GM12878 (cell line): ENCODE measurements around the gene ADPRS.

ENCODE experiments used
- CEBPB ChIP-seq, 2 experiments: fragments of 150-350 bp in 1 of 2; IDR thresholded peaks; 2 replicates each; pipeline ENCODE4 v1.6.1; 2012 to 2014; ENCODE audit warnings: low read depth in 2 of 2, low read length in 2 of 2, borderline replicate concordance in 1 of 2, inconsistent platforms in 1 of 2
- CTCF ChIP-seq, 3 experiments: IDR thresholded peaks in 2 of 3; conservative IDR thresholded peaks in 1 of 3; 2 replicates each; pipeline ENCODE4 v1.5.1; 2011; ENCODE audit warnings: low read depth in 3 of 3, low read length in 3 of 3, mild to moderate bottlenecking in 3 of 3, control low read depth in 2 of 3, moderate library complexity in 2 of 3, inconsistent platforms in 1 of 3, mixed read lengths in 1 of 3; ENCODE audit not compliant: control insufficient read depth in 2 of 3, insufficient read depth in 1 of 3; ENCODE audit errors: extremely low read depth in 1 of 3
- EZH2 ChIP-seq: IDR thresholded peaks from 2 replicates; pipeline ENCODE4 v1.6.1; 2012; ENCODE audit warnings: low read depth, mild to moderate bottlenecking, control low read depth, inconsistent platforms, low read length, borderline replicate concordance; ENCODE audit not compliant: control insufficient read depth
- MLLT1 ChIP-seq: fragments of 450-650 bp; IDR thresholded peaks from 2 replicates; pipeline ENCODE4 v1.6.1; 2016; ENCODE audit warnings: mild to moderate bottlenecking
- NRF1 ChIP-seq: conservative IDR thresholded peaks from 2 replicates; pipeline ENCODE4 v1.6.1; 2011; ENCODE audit warnings: mild to moderate bottlenecking, low read depth, low read length, improper control_type of control experiment
- REST ChIP-seq: IDR thresholded peaks from 2 replicates; pipeline ENCODE4 v1.6.1; 2012; ENCODE audit warnings: mild to moderate bottlenecking, low read depth, low read length

- TF ChIP-seq CTCF (IDR thresholded peaks at IDR 0.05 in 2 of 3, conservative IDR thresholded peaks at IDR 0.05 in 1 of 3; ENCODE audit: control insufficient read depth in 2 of 3, extremely low read depth in 1 of 3, insufficient read depth in 1 of 3, low read depth in 3 of 3, low read length in 3 of 3), result peak in 2 of 3 experiments; percentile 21 to 35; a peak in 1 of 6 replicates
- TF ChIP-seq MLLT1, result no peak
- no peak for TF ChIP-seq NRF1
- TF ChIP-seq CEBPB (IDR thresholded peaks at IDR 0.05; ENCODE audit: borderline replicate concordance in 1 of 2, low read depth in 2 of 2, low read length in 2 of 2), result no peak
- no peak for TF ChIP-seq EZH2
- TF ChIP-seq REST, result no peak
Observed at GRCh38 chr1:36096500-36097432, 8.1 kb downstream of the ADPRS start.
